ENCODE data around the gene PTPRN2. TPM values are rescaled to one million over a fixed set of nuclear protein-coding genes. Genes with fewer than 3 reads are reported as not detected.

PTPRN2 gene
- polyA plus RNA-seq, 1 of the 3 experiments (the other 2 are of a cell fraction) = 4.0 TPM

GRCh38 chr7:157555313-157555712 lies 1032.3 kb downstream of the PTPRN2 start:
- Histone ChIP-seq H3K9ac (no peak overlapping the region), H3F3A (replicated peaks; ENCODE audit: insufficient read depth) (no peaks in the 10 kb centered on the region), H3K27me3 (ENCODE audit: insufficient read depth) (no peaks in the 10 kb centered on the region), H4K20me1 (ENCODE audit: insufficient read depth) (no peaks in the 10 kb centered on the region), H3K4me3 (ENCODE audit: low read depth in 2 of 2, low read length in 1 of 2) (no peak overlapping the region), H3K79me2 (ENCODE audit: insufficient read depth) (no peaks in the 10 kb centered on the region), H3K4me1 (ENCODE audit: control insufficient read depth in 1 of 2, insufficient read depth in 2 of 2, low read depth in 1 of 2, low read length in 1 of 2) (no peaks in the 10 kb centered on the region), H3K9me2 (no peaks in the 10 kb centered on the region), H2AFZ (ENCODE audit: low read depth) (no peak overlapping the region), H3K36me3 (replicated peaks in 1 of 2; ENCODE audit: control insufficient read depth in 1 of 2, insufficient read depth in 2 of 2, low read length in 1 of 2) (no peaks in the 10 kb centered on the region), H3K27ac (ENCODE audit: low read depth in 2 of 2, low read length in 1 of 2) (no peak overlapping the region), H3K9me3 (no peaks in the 10 kb centered on the region), H3K4me2 (no peak overlapping the region)
- CTCF ChIA-PET = no interaction called here
- TF ChIP-seq FOSL2 (IDR thresholded peaks at IDR 0.05; ENCODE audit: borderline replicate concordance, low read depth) = no peak
- TF ChIP-seq MXI1 (IDR thresholded peaks at IDR 0.05; ENCODE audit: low read depth, low read length) = no peak
- no peak for TF ChIP-seq EP300 (IDR thresholded peaks at IDR 0.05; ENCODE audit: borderline replicate concordance in 1 of 2, low read depth in 1 of 2, low read length in 1 of 2)
- TF ChIP-seq NRF1 (IDR thresholded peaks at IDR 0.05; ENCODE audit: low read depth, low read length) = no peak
- no peak for TF ChIP-seq SIN3A (IDR thresholded peaks at IDR 0.05; ENCODE audit: borderline replicate concordance, low read depth, low read length)
- no peak for TF ChIP-seq YY1 (IDR thresholded peaks at IDR 0.05; ENCODE audit: low read depth)
- POLR2A ChIA-PET = no interaction called here
- WGBS (ENCODE audit: low lambda C conversion rate) = 72% methylated on average over 12 of the region's 12 CpGs
- DNase-seq = no peak

GRCh38 chr7:157554393-157555238 lies 1033.0 kb downstream of the PTPRN2 start:
- no peaks in the 10 kb centered on the region for H4K20me1 ChIP-seq (ENCODE audit: insufficient read depth)
- no peak overlapping the region for H2AFZ ChIP-seq (ENCODE audit: low read depth)
- WGBS (ENCODE audit: low lambda C conversion rate) = 80% methylated on average over 28 of the region's 28 CpGs
- no peaks in the 10 kb centered on the region for H3F3A ChIP-seq (replicated peaks; ENCODE audit: insufficient read depth)
- no peak for DNase-seq
- H3K4me2 ChIP-seq = no peak overlapping the region
- TF ChIP-seq REST (IDR thresholded peaks at IDR 0.05; ENCODE audit: low read depth, low read length) (no peak), PBX3 (IDR thresholded peaks at IDR 0.05) (no peak), RAD21 (IDR thresholded peaks at IDR 0.05; ENCODE audit: low read length) (no peak), POLR2AphosphoS5 (IDR thresholded peaks at IDR 0.05; ENCODE audit: low read depth, low read length) (no peak), ZBTB33 (IDR thresholded peaks at IDR 0.05; ENCODE audit: borderline replicate concordance, low read depth) (no peak)
- H3K4me3 ChIP-seq (ENCODE audit: low read depth in 2 of 2, low read length in 1 of 2) = no peak overlapping the region
- H3K36me3 ChIP-seq (replicated peaks in 1 of 2; ENCODE audit: control insufficient read depth in 1 of 2, insufficient read depth in 2 of 2, low read length in 1 of 2) = no peaks in the 10 kb centered on the region
- CTCF ChIA-PET = no interaction called here
- no peaks in the 10 kb centered on the region for H3K4me1 ChIP-seq (ENCODE audit: control insufficient read depth in 1 of 2, insufficient read depth in 2 of 2, low read depth in 1 of 2, low read length in 1 of 2)
- H3K27me3 ChIP-seq (ENCODE audit: insufficient read depth) = no peaks in the 10 kb centered on the region
- no peaks in the 10 kb centered on the region for H3K9me2 ChIP-seq
- H3K79me2 ChIP-seq (ENCODE audit: insufficient read depth) = no peaks in the 10 kb centered on the region
- no peak overlapping the region for H3K9ac ChIP-seq
- H3K27ac ChIP-seq (ENCODE audit: low read depth in 2 of 2, low read length in 1 of 2) = no peak overlapping the region
- H3K9me3 ChIP-seq = no peaks in the 10 kb centered on the region
- POLR2A ChIA-PET = no interaction called here
